ENCODE results near the gene GDPD3.

Gene GDPD3

GRCh38 chr16:30096862-30097563 is 16.3 kb downstream of the GDPD3 start:
- no peak for TF ChIP-seq CTCF (IDR thresholded peaks at IDR 0.05; ENCODE audit: low read depth, low read length, missing control alignments)
- no peak for DNase-seq (ENCODE audit: low read depth)
- H3K4me3 ChIP-seq (ENCODE audit: low read depth, low read length), result peak overlapping the region; percentile 69
- in situ Hi-C loops (cut with HindIII; ENCODE audit: low sequenced_read_pairs), result no loop called here

- no peak for TF ChIP-seq CTCF (IDR thresholded peaks at IDR 0.05; ENCODE audit: low read depth, low read length, missing control alignments)
- peak; percentile 51 for DNase-seq (ENCODE audit: low read depth)
These were observed 17.1 kb downstream of the GDPD3 start, which contains the start of gene YPEL3 for GRCh38 chr16:30096105-30096861. YPEL3 (minus strand) TSS chr16:30096213; CDS start chr16:30095482, 731 bp downstream.

GRCh38 chr16:30095166-30096078 is 17.9 kb downstream of the GDPD3 start:
- peak overlapping the region; percentile 69 for H3K4me3 ChIP-seq (ENCODE audit: low read depth, low read length)
- in situ Hi-C loops (cut with HindIII; ENCODE audit: low sequenced_read_pairs), result no loop called here
- no peak for DNase-seq (ENCODE audit: low read depth)
- no peak for TF ChIP-seq CTCF (IDR thresholded peaks at IDR 0.05; ENCODE audit: low read depth, low read length, missing control alignments)

More at GRCh38 chr16:30096105-30096861, 17.1 kb downstream of the GDPD3 start, which contains the start of gene YPEL3:
- peak within 1 kb of the TSS; percentile 69 for H3K4me3 ChIP-seq (ENCODE audit: low read depth, low read length)
- in situ Hi-C loops (cut with HindIII; ENCODE audit: low sequenced_read_pairs), result no loop called here

GRCh38 chr16:30094541-30095165 is 18.7 kb downstream of the GDPD3 start:
- no peak for DNase-seq (ENCODE audit: low read depth)
- in situ Hi-C loops (cut with HindIII; ENCODE audit: low sequenced_read_pairs), result no loop called here
- TF ChIP-seq CTCF (IDR thresholded peaks at IDR 0.05; ENCODE audit: low read depth, low read length, missing control alignments), result no peak
- peak overlapping the region; percentile 69 for H3K4me3 ChIP-seq (ENCODE audit: low read depth, low read length)

- TF ChIP-seq CTCF (IDR thresholded peaks at IDR 0.05; ENCODE audit: low read depth, low read length, missing control alignments), result peak; percentile 65
- in situ Hi-C loops (cut with HindIII; ENCODE audit: low sequenced_read_pairs), result no loop called here
- no peak for DNase-seq (ENCODE audit: low read depth)
- peak overlapping the region; percentile 40 for H3K4me3 ChIP-seq (ENCODE audit: low read depth, low read length)
These were observed 20.8 kb downstream of the GDPD3 start for GRCh38 chr16:30092373-30093010.

Measured in astrocyte of the cerebellum (primary cell).